Coronary artery (tissue), 2 donors: Measurements from ENCODE around the gene MMP2.
A peak's percentile ranks its signal among the peaks of the same experiment; 100 is the strongest.

Source experiments
- DNase-seq: peaks from one replicate; pipeline ENCODE4 v3.0.0-alpha.2; 2017; ENCODE audit warnings: low spot score
- H3K27ac ChIP-seq, 2 donors: fragments of 200-600 bp; sonication (generic); one replicate each; pipeline ENCODE4 v1.5.1; 2016 to 2019
- H3K4me3 ChIP-seq: fragments of 200-600 bp; sonication (generic); 2 replicates; pipeline ENCODE4 v1.5.1; 2016; ENCODE audit warnings: mild to moderate bottlenecking, moderate library complexity
- TF ChIP-seq, protein P1 (sequence below): fragments of 200-600 bp; sonication (generic); IDR thresholded peaks from one replicate; pipeline ENCODE4 v1.5.1; 2019; ENCODE audit warnings: antibody characterized with exemption

The MMP2 gene

DNA sequence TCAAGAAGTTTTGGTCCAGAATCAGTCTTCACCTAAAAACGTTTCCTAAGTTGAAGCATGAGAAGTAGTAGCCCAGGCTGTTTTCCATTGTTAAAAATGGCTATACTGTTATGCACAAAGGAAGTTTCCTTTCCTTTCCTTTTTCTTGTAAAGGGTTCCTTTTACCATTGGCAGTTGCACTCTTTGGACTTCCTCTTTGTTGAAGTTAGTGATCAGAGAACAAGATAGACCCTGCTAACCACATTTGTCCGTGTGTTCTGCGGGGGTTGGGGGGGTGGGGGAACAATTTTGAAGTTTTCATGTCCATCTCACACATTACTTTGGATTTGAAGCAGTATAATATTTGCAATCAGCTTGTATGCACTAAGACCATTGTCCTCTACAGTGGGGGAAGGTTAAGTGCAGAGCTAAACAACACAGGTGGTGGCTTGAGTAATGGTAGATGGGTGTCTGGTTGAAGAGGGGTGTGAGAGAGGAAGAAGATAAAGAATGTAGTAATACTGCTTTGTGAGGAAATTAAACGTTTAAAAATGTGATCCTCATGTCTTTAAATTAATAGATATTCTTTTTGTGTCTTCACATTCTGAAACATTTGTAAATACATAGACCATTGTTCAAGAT, 31.3 kb downstream of the MMP2 start:
- peak overlapping the region; percentile 87 for H3K4me3 ChIP-seq

DNA sequence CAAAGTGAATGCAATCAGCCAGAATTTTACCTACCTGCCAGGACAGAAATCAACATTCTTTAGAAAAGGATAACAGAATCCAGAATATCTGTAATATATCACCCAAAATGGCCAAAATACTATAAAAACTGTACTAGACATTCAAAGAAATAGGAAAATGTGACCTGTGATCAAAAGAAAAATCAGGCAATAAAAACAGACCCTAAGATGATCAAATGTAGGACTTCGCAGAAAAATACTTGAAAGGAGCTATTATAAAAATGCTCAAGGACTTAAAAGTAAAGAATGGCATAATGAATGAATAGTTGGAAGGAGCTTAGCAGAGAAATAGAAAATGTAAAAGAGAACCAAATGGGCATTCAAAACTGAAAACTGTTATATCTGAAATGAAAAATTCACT, 33.9 kb downstream of the MMP2 start:
- Histone ChIP-seq H3K27ac (no peak overlapping the region), H3K4me3 (no peak overlapping the region)
- no peak for DNase-seq
- TF ChIP-seq, protein P1, sequence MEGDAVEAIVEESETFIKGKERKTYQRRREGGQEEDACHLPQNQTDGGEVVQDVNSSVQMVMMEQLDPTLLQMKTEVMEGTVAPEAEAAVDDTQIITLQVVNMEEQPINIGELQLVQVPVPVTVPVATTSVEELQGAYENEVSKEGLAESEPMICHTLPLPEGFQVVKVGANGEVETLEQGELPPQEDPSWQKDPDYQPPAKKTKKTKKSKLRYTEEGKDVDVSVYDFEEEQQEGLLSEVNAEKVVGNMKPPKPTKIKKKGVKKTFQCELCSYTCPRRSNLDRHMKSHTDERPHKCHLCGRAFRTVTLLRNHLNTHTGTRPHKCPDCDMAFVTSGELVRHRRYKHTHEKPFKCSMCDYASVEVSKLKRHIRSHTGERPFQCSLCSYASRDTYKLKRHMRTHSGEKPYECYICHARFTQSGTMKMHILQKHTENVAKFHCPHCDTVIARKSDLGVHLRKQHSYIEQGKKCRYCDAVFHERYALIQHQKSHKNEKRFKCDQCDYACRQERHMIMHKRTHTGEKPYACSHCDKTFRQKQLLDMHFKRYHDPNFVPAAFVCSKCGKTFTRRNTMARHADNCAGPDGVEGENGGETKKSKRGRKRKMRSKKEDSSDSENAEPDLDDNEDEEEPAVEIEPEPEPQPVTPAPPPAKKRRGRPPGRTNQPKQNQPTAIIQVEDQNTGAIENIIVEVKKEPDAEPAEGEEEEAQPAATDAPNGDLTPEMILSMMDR: no peak

More for the DNA sequence above, 31.3 kb downstream of the MMP2 start:
- no peak for DNase-seq
- TF ChIP-seq, protein P1: no peak
- H3K27ac ChIP-seq: no peak overlapping the region

DNA sequence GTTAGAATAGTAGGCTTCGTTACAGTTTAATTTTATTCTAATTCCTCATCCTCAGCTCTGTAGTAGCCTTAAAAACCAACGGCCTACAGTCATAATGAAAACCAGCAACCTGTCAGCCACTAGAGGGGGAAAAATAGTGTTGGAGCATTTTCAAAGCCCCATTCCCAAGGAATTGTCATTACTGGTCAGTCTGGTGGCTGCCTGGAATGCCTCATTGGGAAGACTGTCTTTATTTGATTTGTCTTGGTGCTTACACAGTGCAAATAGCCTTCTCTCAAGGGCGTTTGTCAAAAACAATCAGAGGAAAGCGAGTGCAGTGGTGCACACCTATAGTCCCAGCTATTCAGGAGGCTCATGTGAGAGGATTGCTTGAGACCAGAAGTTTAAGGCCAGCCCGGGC, 34.6 kb downstream of the MMP2 start:
- TF ChIP-seq, protein P1: no peak
- Histone ChIP-seq H3K27ac (no peak overlapping the region), H3K4me3 (no peak overlapping the region)
- no peak for DNase-seq

DNA sequence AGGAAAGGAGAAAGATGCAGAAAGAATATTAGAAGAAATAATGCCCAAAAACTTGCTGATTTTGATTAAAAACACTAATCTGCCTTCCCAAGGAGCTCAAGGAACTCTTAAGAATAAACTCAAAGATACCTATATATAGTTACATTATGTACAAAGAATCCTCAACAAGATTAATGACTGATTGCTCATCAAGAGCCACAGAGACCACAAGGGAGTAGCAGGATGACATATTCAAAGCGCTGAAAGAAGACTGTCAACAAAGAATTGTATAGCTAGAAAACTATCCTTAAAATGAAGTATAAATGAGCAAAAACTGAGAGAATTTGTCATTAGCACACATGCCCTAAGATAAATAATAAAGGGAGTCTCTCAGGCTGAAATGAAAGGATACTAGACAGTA, 36.1 kb downstream of the MMP2 start:
- TF ChIP-seq, protein P1: no peak
- DNase-seq: no peak
- Histone ChIP-seq H3K27ac (no peak overlapping the region), H3K4me3 (no peak overlapping the region)

GRCh38 chr16:55521792-55522191, 42.8 kb downstream of the MMP2 start:
- Histone ChIP-seq H3K27ac (no peak overlapping the region), H3K4me3 (no peak overlapping the region)
- DNase-seq: no peak
- TF ChIP-seq, protein P1: no peak

- DNase-seq: no peak
- Histone ChIP-seq H3K27ac (no peak overlapping the region), H3K4me3 (no peak overlapping the region)
- TF ChIP-seq, protein P1: no peak
Observed at GRCh38 chr16:55526441-55526840, 47.4 kb downstream of the MMP2 start.

GRCh38 chr16:55527885-55528284, 48.9 kb downstream of the MMP2 start:
- Histone ChIP-seq H3K4me3 (no peak overlapping the region), H3K27ac (no peak overlapping the region)
- TF ChIP-seq, protein P1: no peak
- DNase-seq: no peak
